Activated T-cell treated with anti-CD3 and anti-CD28 coated beads, Interleukin-2, amount 50 U/mL, for 72 hours (primary cell): ENCODE data around the gene ENOX1. TPM values are rescaled to one million over a fixed set of nuclear protein-coding genes. Genes with fewer than 3 reads are reported as not detected.

ENCODE experiments used
- ATAC-seq, 2 donors: fragments of 150-1000 bp; cut with Tn5 transposase; replicated peaks in 1 of 2; 2 replicates each; pipeline ENCODE4 v1.10.0; 2021; ENCODE audit warnings: moderate library complexity in 2 of 2, mild to moderate bottlenecking in 1 of 2
- DNase-seq, 2 donors: peaks; one replicate each; pipeline ENCODE4 v3.0.0; 2021 to 2022; ENCODE audit warnings: mixed read lengths in 1 of 2
- H3K27ac Mint-ChIP-seq: one replicate; pipeline ENCODE4 v1.8.0; 2022; ENCODE audit warnings: mild to moderate bottlenecking, moderate library complexity, mixed read lengths
- H3K27me3 Mint-ChIP-seq: one replicate; pipeline ENCODE4 v1.8.0; 2022; ENCODE audit warnings: low read depth, mixed read lengths
- H3K36me3 Mint-ChIP-seq, 2 donors: one replicate each; pipeline ENCODE4 v1.8.0; 2022; ENCODE audit warnings: mixed read lengths in 2 of 2, mild to moderate bottlenecking in 1 of 2; ENCODE audit not compliant: insufficient read depth in 2 of 2
- H3K4me1 Mint-ChIP-seq: one replicate; pipeline ENCODE4 v1.8.0; 2022; ENCODE audit warnings: low read depth, mixed read lengths
- H3K4me3 Mint-ChIP-seq, 2 donors: one replicate each; pipeline ENCODE4 v1.8.0; 2022; ENCODE audit warnings: mild to moderate bottlenecking in 2 of 2, mixed read lengths in 2 of 2, moderate library complexity in 2 of 2
- H3K9me3 Mint-ChIP-seq, 2 donors: one replicate each; pipeline ENCODE4 v1.8.0; 2022; ENCODE audit warnings: mixed read lengths in 2 of 2
- total RNA-seq, 2 donors: library from RNA; stranded (reverse); gene quantifications; one replicate each; pipeline ENCODE4 v1.2.3, GENCODE V29; 2022

The ENOX1 gene
- total RNA-seq, 2 donors from 2014 or later = 1.2 to 2.0 TPM

DNA sequence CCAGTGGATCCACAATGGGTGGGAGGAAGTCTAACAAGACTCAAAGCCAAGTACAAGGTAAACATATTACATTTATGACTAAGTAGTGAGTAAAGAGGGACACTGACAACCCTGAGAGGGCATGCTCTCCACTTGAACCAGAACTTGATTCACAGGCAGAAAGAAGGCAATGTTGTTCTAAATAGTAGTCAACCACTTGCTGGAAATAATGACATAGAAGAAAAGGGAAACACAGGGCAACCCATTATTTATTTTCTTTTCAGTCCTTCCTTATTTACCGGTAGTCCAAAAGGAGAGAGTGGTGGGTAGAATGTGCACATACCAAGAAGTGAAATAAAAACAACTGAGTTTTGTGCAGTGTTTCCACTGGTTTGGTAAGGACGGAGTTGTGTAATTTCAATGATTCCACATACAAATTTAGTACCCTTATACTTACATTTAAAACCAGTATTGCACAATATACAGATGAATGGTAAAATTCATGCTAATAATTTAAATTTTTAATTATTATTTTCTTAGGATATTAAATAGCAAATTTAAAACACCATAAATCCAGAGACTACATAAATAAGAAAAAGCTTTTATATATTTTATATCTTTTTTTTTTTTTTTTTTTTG is 65.9 kb downstream of the ENOX1 start:
- no peak for DNase-seq
- Mint-ChIP-seq H3K27ac (no peak overlapping the region), H3K4me3 (no peak overlapping the region), H3K9me3 (no peaks in the 10 kb centered on the region), H3K36me3 (no peaks in the 10 kb centered on the region), H3K27me3 (peaks cover 32% of the 10 kb centered on the region), H3K4me1 (no peaks in the 10 kb centered on the region)
- ATAC-seq = no peak

DNA sequence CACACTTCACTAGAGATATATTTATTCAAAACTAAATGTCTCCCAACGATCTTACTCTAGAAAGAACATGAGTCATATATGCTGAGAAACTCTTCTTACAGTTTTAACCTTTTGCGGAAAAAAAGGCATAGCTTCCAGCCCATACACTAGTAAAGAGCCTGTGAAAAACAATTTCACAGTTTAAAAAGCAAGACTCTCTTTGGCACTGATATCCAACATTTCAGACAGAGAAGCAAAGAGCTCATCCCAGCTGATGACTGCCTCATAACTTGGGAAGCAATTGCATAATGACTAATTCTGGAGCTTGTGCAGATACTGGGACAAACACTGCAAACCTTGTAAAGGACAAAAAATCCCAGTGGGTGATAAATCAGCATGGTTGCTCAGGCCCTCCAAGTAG is 88.0 kb downstream of the ENOX1 start:
- no peak overlapping the region for H3K27ac Mint-ChIP-seq
- peak in 1 of 2 donors; percentile 39 for ATAC-seq
- H3K4me3 Mint-ChIP-seq = no peak overlapping the region
- no peak for DNase-seq
- peaks cover 39% of the 10 kb centered on the region for H3K27me3 Mint-ChIP-seq
- no peaks in the 10 kb centered on the region for H3K36me3 Mint-ChIP-seq
- H3K9me3 Mint-ChIP-seq = no peaks in the 10 kb centered on the region
- H3K4me1 Mint-ChIP-seq = no peaks in the 10 kb centered on the region

DNA sequence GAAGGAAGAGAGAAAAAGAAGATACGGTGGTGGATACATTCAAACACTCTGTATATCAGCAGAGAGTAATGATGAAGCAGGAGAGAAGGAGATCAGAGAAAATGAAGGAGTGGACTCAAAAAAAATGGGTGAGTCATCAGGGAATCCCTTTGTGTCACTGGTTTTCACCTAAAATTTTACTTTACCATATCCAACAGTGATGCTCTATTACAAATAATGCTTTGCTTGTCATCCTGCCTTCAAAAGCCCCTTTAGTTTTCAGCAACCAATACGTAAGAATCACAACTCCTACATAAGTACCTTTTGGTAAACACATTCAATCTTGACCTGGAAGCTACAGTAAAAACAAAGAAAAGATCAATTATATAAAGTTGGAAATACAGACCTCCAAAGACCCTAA is 88.8 kb downstream of the ENOX1 start:
- Mint-ChIP-seq H3K36me3 (no peaks in the 10 kb centered on the region), H3K4me1 (no peaks in the 10 kb centered on the region), H3K9me3 (no peaks in the 10 kb centered on the region), H3K27ac (no peak overlapping the region), H3K4me3 (peak overlapping the region; percentile 2 to 46), H3K27me3 (peaks cover 37% of the 10 kb centered on the region)
- no peak for DNase-seq
- ATAC-seq = peak; percentile 43 to 68

DNA sequence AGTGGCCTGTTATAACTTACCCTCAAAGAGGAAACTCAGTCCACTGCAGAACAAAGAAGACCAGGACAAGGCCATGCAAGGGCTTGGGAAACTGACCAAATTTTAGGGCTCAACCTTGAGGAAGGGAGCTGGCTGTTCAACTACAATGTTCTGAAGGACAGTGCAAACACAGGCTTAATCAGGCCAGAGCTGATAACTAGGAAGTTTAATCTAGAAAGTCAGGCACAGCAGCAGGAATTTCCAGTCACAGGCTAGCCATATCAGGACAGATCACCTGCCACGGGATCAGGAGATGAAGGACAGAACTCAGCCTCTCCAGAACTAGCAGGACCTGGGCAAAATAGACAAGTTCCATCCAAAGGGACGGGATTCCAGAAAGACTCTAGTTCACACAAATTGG is 89.4 kb downstream of the ENOX1 start:
- H3K9me3 Mint-ChIP-seq = no peaks in the 10 kb centered on the region
- peaks cover 37% of the 10 kb centered on the region for H3K27me3 Mint-ChIP-seq
- no peaks in the 10 kb centered on the region for H3K4me1 Mint-ChIP-seq
- DNase-seq (no peak), ATAC-seq (no peak)
- no peaks in the 10 kb centered on the region for H3K36me3 Mint-ChIP-seq
- H3K4me3 Mint-ChIP-seq = peak overlapping the region in 1 of 2 donors; percentile 11
- no peak overlapping the region for H3K27ac Mint-ChIP-seq

DNA sequence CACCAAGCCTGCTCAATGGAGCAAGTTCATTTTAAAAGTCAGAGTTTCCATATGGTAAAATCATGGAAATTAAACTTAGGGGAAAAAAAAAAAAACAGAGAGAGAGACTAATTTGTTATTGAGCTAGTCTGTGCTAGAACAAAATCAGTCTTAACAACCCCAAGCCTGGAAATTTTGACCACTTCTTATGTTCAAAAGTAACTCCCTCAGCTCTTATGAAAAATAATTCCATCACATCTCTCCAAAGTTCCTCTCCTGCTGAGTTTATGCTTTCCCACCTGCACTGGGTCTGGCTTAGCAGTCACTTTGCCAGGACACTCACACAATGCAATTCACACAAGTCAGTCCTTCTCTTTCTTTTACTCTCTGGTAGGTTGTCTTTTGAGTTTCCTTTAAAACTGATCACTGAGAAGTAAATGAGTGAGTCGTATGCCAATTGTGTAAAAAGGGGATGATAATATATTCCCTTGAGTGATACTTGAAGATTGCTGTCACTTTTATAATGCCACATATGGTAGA is 92.6 kb downstream of the ENOX1 start:
- ATAC-seq (peak in 1 of 2 donors; percentile 18), DNase-seq (no peak)
- no peaks in the 10 kb centered on the region for H3K36me3 Mint-ChIP-seq
- no peaks in the 10 kb centered on the region for H3K9me3 Mint-ChIP-seq
- no peak overlapping the region for H3K4me3 Mint-ChIP-seq
- peaks cover 55% of the 10 kb centered on the region for H3K27me3 Mint-ChIP-seq
- no peaks in the 10 kb centered on the region for H3K4me1 Mint-ChIP-seq
- H3K27ac Mint-ChIP-seq = no peak overlapping the region

DNA sequence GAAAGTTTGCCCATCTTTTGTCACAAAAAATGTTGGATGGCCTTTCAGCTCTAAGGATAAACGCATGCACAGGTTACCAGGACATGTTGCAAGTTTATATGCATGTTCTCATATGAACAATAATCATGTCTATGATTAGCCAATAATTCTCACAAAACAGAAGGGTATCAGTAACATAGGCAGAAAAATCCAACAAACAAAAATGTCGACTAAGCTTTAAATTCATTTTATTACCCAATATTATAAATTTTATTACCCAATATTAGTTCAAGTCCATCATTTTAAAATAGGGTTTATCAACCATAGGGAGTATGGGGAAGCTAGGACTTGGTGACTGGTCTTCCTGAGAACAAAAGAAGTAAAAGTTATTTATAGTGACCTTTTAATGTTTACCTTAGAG is 93.1 kb downstream of the ENOX1 start:
- H3K36me3 Mint-ChIP-seq = no peaks in the 10 kb centered on the region
- no peaks in the 10 kb centered on the region for H3K4me1 Mint-ChIP-seq
- H3K9me3 Mint-ChIP-seq = no peaks in the 10 kb centered on the region
- no peak for DNase-seq
- no peak for ATAC-seq
- peaks cover 50% of the 10 kb centered on the region for H3K27me3 Mint-ChIP-seq
- no peak overlapping the region for H3K4me3 Mint-ChIP-seq
- no peak overlapping the region for H3K27ac Mint-ChIP-seq

DNA sequence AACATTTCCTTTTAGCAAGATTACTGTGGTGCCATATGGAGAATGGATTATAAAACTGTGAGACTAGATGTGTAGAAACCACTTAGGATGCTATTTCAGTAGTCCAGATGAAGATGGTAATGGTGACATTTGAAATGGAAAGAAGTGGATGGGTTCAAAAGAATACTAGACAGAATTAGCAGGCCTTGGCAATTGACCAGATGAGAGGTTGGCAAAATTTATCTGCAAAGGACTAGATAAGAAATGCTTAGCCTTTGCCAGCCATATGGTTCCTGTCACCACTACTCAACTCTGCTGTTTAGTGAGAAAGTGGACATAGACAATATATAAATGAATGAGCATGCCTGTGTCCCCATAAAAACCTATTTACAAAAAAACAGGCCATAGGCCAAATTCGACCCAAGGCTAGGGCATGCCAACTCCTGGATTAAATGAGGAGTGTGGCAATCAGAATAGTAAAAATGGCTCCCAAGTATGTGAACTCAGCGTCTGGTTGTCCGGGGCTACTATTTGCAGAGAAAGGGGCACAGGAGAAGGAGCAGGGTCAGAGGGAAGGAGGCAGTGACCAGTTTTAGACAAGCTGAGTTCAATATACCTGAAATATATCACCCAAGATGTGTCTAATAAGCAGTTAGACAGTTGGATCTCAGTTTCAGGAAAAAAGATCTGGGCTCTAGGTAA is 98.4 kb downstream of the ENOX1 start:
- H3K27ac Mint-ChIP-seq = no peak overlapping the region
- H3K9me3 Mint-ChIP-seq = peaks cover 0 to 1% of the 10 kb centered on the region in 2 donors
- H3K4me1 Mint-ChIP-seq = no peaks in the 10 kb centered on the region
- peaks cover 25% of the 10 kb centered on the region for H3K27me3 Mint-ChIP-seq
- H3K36me3 Mint-ChIP-seq = no peaks in the 10 kb centered on the region
- no peak overlapping the region for H3K4me3 Mint-ChIP-seq
- no peak for ATAC-seq
- no peak for DNase-seq

DNA sequence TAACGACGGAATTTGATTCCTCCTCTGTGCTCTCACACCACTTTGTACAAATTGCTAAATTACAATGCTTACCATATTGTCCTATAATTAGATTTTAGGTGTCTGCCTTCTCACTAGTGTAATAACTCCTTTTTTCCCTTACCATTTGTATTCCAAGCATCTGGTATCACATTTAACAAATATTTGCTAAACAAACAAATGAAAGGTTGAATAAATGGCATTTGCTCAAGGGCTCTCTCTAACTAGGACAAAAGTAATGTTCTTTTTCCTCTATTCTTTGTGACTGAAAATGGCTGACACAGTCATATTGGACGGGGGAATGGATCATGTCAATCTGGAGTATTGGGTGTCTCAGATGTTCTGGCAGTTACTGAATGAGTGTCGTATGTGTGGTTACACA is 99.7 kb downstream of the ENOX1 start:
- no peak overlapping the region for H3K4me3 Mint-ChIP-seq
- no peaks in the 10 kb centered on the region for H3K4me1 Mint-ChIP-seq
- H3K9me3 Mint-ChIP-seq = peaks cover 0 to 1% of the 10 kb centered on the region in 2 donors
- peaks cover 23% of the 10 kb centered on the region for H3K27me3 Mint-ChIP-seq
- ATAC-seq (no peak), DNase-seq (no peak)
- H3K27ac Mint-ChIP-seq = no peak overlapping the region
- no peaks in the 10 kb centered on the region for H3K36me3 Mint-ChIP-seq

DNA sequence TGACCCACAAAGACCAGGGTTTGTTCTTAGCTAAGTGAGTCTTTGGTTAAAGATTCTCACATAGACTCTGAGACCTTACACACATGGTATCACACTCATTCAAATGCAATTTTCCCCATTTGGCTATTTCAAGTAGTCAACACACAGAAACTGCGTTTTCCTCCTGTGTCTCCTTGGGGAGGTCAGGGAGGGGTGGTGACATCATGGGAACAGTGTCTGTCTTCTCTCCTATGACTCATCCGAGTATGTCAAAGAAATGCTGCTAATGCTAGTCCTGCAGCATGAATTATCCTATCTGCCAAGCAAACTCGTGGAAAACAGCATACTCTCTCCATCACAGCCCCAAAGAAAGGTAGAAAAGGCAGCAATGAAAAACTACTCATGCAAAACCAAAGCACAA is 100.2 kb downstream of the ENOX1 start:
- no peak overlapping the region for H3K27ac Mint-ChIP-seq
- no peak for DNase-seq
- no peaks in the 10 kb centered on the region for H3K4me1 Mint-ChIP-seq
- no peak overlapping the region for H3K4me3 Mint-ChIP-seq
- peaks cover 18% of the 10 kb centered on the region for H3K27me3 Mint-ChIP-seq
- H3K36me3 Mint-ChIP-seq = no peaks in the 10 kb centered on the region
- peaks cover 0 to 1% of the 10 kb centered on the region in 2 donors for H3K9me3 Mint-ChIP-seq
- ATAC-seq = no peak

DNA sequence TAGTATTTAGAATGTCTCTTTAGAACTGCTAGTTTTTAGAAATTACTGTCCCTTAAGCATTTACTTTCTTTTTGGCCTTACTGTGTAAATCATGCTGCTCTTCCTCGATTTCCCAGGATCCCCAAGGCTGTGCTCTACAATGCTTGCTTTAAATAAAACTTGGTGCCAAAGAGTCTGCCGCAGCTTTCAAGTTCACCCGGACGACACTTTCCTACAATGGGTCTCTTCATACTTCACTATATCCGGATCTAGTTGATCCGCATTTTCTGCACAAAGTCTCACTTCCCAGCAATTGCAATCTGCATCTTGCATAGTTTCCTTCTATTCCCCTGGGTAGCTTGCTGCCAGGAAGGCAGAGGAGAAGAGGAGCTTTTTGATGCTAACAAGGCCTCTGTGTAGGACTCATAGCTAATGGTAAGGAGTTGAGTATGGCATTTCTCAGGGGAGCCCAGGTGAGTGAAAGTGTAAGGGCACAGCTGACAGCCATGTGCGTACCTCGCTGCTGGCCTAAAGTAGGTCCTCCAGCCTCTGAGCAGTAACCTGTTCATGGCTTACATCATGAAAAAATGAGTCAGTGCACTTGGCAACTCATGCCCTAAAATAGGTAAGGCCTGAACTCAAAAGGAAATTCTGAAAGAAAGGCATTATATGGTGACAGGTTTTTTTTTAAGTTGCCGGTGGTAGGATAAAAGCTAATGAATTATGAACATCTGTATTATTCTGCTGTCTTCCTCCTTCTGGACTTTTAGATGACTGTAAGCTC is 101.6 kb downstream of the ENOX1 start:
- H3K9me3 Mint-ChIP-seq = peaks cover 0 to 1% of the 10 kb centered on the region in 2 donors
- no peak overlapping the region for H3K27ac Mint-ChIP-seq
- H3K27me3 Mint-ChIP-seq = peaks cover 5% of the 10 kb centered on the region
- DNase-seq = no peak
- no peak for ATAC-seq
- no peaks in the 10 kb centered on the region for H3K4me1 Mint-ChIP-seq
- H3K4me3 Mint-ChIP-seq = no peak overlapping the region
- no peaks in the 10 kb centered on the region for H3K36me3 Mint-ChIP-seq

DNA sequence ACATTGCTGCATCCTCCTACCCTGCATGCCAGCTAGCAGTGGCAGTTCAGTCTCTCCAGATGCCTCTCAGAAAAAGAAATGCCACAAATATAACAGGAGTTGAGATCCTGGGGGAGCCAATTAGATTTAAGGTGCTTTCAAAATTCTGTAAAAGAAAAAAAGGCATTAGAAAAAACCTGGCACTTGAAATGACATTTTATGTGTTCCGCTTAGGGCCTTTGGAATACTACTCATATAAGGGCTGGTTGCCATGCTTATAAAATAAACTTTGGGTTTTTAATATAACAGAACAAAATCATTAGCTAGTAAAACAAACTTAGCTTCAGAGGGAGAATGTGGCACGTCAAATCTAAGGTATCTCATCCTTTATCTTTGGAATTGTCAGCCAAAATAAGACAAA is 104.1 kb downstream of the ENOX1 start:
- Mint-ChIP-seq H3K27ac (no peak overlapping the region), H3K4me1 (no peaks in the 10 kb centered on the region), H3K9me3 (peaks cover 0 to under 1% of the 10 kb centered on the region in 2 donors), H3K27me3 (peaks cover 5% of the 10 kb centered on the region), H3K4me3 (no peak overlapping the region), H3K36me3 (no peaks in the 10 kb centered on the region)
- no peak for ATAC-seq
- no peak for DNase-seq

DNA sequence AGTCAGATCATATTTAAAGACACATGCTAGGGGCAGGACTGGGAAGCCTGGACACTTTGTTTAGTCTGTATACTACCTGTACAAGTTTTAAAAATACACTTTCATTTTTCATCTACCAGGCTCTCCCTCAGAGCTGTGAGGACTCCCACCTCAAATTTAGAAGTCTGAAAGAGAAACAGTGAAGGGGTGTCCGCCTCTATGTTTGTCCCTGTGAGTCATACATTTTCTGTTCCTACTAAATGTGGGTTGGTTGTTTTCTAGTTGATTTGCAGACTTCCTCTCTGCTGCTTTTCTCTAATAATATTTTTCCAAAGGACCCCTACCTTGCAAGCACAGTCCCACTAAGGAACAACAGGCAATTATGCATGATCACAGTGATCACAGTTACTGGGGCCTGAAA is 110.5 kb downstream of the ENOX1 start:
- ATAC-seq (no peak), DNase-seq (no peak)
- Mint-ChIP-seq H3K27me3 (peaks cover 5% of the 10 kb centered on the region), H3K4me1 (no peaks in the 10 kb centered on the region), H3K9me3 (no peaks in the 10 kb centered on the region), H3K36me3 (no peaks in the 10 kb centered on the region), H3K27ac (no peak overlapping the region), H3K4me3 (no peak overlapping the region)

DNA sequence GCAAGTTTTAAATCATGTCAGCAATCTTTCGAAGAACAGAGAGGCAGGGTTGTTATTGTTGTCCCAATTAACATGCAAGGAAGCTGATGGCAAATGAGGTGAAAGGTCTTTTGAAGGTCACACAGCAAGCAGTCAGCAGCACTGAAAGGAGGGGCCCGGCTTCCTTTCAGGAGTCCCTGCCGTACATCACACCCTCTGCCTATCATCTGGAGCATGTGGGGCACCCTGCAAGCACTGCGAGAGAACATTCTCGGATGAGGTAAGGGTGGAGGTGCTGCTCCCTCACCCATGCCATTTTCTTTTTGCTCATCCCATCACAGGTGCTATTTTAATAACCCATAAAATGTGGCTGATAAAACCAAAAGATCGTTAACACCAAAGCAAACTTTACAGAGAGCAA is 111.2 kb downstream of the ENOX1 start:
- no peak for ATAC-seq
- no peak for DNase-seq
- peaks cover 0 to 2% of the 10 kb centered on the region in 2 donors for H3K36me3 Mint-ChIP-seq
- no peak overlapping the region for H3K27ac Mint-ChIP-seq
- peaks cover 0 to 2% of the 10 kb centered on the region in 2 donors for H3K9me3 Mint-ChIP-seq
- H3K4me3 Mint-ChIP-seq = no peak overlapping the region
- no peaks in the 10 kb centered on the region for H3K4me1 Mint-ChIP-seq
- H3K27me3 Mint-ChIP-seq = peaks cover 11% of the 10 kb centered on the region
